Suprapubic skin (tissue), 4 donors: ENCODE measurements around the gene RASSF7. TPM values are rescaled to one million over a fixed set of nuclear protein-coding genes. Genes with fewer than 3 reads are reported as not detected.

Experiments
- DNase-seq, 2 donors: peaks; one replicate each; pipeline ENCODE4 v3.0.0-alpha.2; 2019; ENCODE audit warnings: low spot score in 2 of 2
- H3K27ac ChIP-seq: fragments of 200-600 bp; sonication (generic); one replicate; pipeline ENCODE4 v1.5.1; 2019
- H3K27me3 ChIP-seq: fragments of 200-600 bp; sonication (generic); one replicate; pipeline ENCODE4 v1.5.1; 2019
- H3K36me3 ChIP-seq: fragments of 200-600 bp; sonication (generic); one replicate; pipeline ENCODE4 v1.5.1; 2019
- H3K4me1 ChIP-seq: fragments of 200-600 bp; sonication (generic); one replicate; pipeline ENCODE4 v1.5.1; 2019
- H3K4me3 ChIP-seq: fragments of 200-600 bp; sonication (generic); one replicate; pipeline ENCODE4 v1.5.1; 2019; ENCODE audit warnings: mild to moderate bottlenecking
- H3K9me3 ChIP-seq: fragments of 200-600 bp; sonication (generic); one replicate; pipeline ENCODE4 v1.5.1; 2019
- EP300 ChIP-seq: sonication (generic); formaldehyde crosslinking; IDR thresholded peaks from one replicate; pipeline ENCODE4 v1.6.1; 2017; ENCODE audit warnings: antibody characterized with exemption
- POLR2A ChIP-seq, 2 donors: fragments of 450-650 bp; IDR thresholded peaks; one replicate each; pipeline ENCODE4 v1.6.1; 2017; ENCODE audit warnings: antibody characterized with exemption in 2 of 2, mild to moderate bottlenecking in 2 of 2, moderate library complexity in 2 of 2
- POLR2AphosphoS5 ChIP-seq, 3 donors: sonication (generic); formaldehyde crosslinking; IDR thresholded peaks; one replicate each; pipeline ENCODE4 v1.6.1; 2017; ENCODE audit warnings: antibody characterized with exemption in 3 of 3
- WGBS: methylation state at CpG from one replicate; pipeline ENCODE4 v1.1.5; 2018; 5-methylcytosine and 5-hydroxymethylcytosine counted together
- total RNA-seq, 4 donors: library from RNA; depleted of rRNA; stranded (reverse); fragments of >200 nt; gene quantifications; one replicate each; pipeline ENCODE4 v1.1.0, GENCODE V29; 2016
- TF ChIP-seq, protein P1 (sequence below), 2 donors: fragments of 200-600 bp in 1 of 2; fragments of 450-650 bp in 1 of 2; sonication (generic) in 1 of 2; IDR thresholded peaks; one replicate each; pipeline ENCODE4 v1.5.1; 2016 to 2019; ENCODE audit warnings: antibody characterized with exemption in 2 of 2, mild to moderate bottlenecking in 1 of 2, moderate library complexity in 1 of 2

Gene RASSF7
- total RNA-seq, 4 donors from 2014 or later: 82.6 to 113 (median 87.0) TPM

- H3K36me3 ChIP-seq: peaks cover 6% of the 10 kb centered on the region
- no peaks in the 10 kb centered on the region for H3K4me1 ChIP-seq
- no peaks in the 10 kb centered on the region for H3K9me3 ChIP-seq
- H3K4me3 ChIP-seq: no peak overlapping the region
- WGBS: 46% methylated on average over 13 of the region's 17 CpGs
- DNase-seq: no peak
- H3K27ac ChIP-seq: no peak overlapping the region
- no peaks in the 10 kb centered on the region for H3K27me3 ChIP-seq
- TF ChIP-seq, protein P1, sequence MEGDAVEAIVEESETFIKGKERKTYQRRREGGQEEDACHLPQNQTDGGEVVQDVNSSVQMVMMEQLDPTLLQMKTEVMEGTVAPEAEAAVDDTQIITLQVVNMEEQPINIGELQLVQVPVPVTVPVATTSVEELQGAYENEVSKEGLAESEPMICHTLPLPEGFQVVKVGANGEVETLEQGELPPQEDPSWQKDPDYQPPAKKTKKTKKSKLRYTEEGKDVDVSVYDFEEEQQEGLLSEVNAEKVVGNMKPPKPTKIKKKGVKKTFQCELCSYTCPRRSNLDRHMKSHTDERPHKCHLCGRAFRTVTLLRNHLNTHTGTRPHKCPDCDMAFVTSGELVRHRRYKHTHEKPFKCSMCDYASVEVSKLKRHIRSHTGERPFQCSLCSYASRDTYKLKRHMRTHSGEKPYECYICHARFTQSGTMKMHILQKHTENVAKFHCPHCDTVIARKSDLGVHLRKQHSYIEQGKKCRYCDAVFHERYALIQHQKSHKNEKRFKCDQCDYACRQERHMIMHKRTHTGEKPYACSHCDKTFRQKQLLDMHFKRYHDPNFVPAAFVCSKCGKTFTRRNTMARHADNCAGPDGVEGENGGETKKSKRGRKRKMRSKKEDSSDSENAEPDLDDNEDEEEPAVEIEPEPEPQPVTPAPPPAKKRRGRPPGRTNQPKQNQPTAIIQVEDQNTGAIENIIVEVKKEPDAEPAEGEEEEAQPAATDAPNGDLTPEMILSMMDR (IDR thresholded peaks at IDR 0.05): no peak
- no peak for TF ChIP-seq EP300
- TF ChIP-seq POLR2A (IDR thresholded peaks at IDR 0.05): no peak
- no peak for TF ChIP-seq POLR2AphosphoS5 (IDR thresholded peaks at IDR 0.05)
Observed at GRCh38 chr11:526192-526591, 34.6 kb upstream of the RASSF7 start.

DNA sequence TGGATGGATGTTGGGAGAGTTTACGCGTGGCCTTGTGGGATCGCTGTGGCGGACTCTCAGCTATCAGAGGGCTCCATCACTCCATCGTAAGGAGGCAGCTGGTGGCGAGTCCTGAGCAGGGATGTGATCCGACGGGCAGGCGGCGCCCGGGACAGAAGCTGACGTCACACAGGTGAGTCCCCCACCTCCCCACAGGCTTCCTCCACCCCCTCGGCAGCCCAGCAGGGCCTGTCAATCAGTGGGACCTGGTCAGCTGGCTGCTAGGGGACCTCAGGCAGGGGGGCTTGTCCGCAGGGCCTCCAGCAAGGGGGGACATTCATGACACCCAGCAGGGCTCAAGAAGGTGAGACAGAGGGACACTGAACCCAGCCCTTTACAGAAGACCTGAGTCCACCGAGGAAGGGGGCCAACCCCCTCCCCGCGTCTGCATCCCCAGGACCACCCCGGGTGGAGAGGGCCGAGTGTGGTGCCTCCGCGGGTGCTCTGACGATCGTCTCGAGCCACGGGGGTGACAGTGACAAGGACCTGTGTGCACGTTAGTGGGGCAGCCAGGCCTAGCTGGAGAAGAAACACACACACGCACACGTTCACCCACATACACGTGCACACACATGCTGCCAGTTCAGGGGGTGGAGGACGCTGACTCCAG, 32.5 kb upstream of the RASSF7 start:
- no peak for DNase-seq
- TF ChIP-seq, protein P1 (IDR thresholded peaks at IDR 0.05): no peak
- TF ChIP-seq EP300 (no peak), POLR2AphosphoS5 (IDR thresholded peaks at IDR 0.05) (no peak), POLR2A (IDR thresholded peaks at IDR 0.05) (no peak)

GRCh38 chr11:528815-529727, 31.7 kb upstream of the RASSF7 start:
- Histone ChIP-seq H3K4me1 (peaks cover 20% of the 10 kb centered on the region), H3K4me3 (no peak overlapping the region), H3K27me3 (no peaks in the 10 kb centered on the region), H3K36me3 (peaks cover 31% of the 10 kb centered on the region), H3K27ac (no peak overlapping the region), H3K9me3 (no peaks in the 10 kb centered on the region)
- DNase-seq: no peak
- 92% methylated on average over 2 of the region's 29 CpGs for WGBS
- TF ChIP-seq EP300: no peak
- no peak for TF ChIP-seq POLR2AphosphoS5 (IDR thresholded peaks at IDR 0.05)
- TF ChIP-seq POLR2A (IDR thresholded peaks at IDR 0.05): no peak
- TF ChIP-seq, protein P1 (IDR thresholded peaks at IDR 0.05): no peak

More for the DNA sequence above, 32.5 kb upstream of the RASSF7 start:
- Histone ChIP-seq H3K4me3 (no peak overlapping the region), H3K36me3 (peaks cover 27% of the 10 kb centered on the region), H3K4me1 (peaks cover 12% of the 10 kb centered on the region), H3K9me3 (no peaks in the 10 kb centered on the region), H3K27me3 (no peaks in the 10 kb centered on the region), H3K27ac (no peak overlapping the region)
- WGBS: 89% methylated on average over 16 of the region's 30 CpGs

DNA sequence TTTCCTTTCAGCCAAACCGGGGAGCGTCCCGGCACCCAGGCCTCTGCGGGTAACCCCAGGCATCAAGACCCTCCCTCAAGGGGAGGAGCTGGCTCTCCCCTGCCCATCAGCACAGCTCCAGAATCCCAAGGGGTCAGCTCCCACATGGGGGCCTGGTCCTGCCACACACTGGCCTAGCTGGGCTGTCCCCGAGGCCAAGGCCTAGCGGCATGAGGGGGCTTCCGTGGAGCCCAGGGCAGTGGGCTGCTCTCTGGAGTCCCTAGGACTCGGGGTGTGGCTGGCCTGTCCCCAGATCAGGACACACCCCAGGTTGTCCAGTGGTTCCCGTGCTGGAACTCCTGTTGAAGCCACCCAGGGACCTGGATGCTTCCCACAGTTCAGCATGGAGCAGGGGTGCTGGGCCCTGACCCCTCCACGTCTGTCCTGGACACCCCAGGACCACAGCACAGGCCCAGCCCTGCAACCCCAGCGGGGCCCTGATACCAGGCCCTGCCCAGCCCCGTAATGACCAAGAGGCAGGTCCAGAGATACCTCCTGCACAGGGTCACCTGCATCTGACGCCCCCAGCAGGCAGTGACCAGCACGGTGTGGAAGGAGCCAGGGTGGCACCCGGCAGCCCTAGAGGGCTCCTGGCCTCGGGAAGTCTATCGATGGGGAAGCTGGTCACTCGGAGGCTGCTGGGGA, 30.9 kb upstream of the RASSF7 start:
- WGBS: 73% methylated on average over 8 of the region's 18 CpGs
- H3K4me1 ChIP-seq: peaks cover 28% of the 10 kb centered on the region
- H3K4me3 ChIP-seq: no peak overlapping the region
- H3K9me3 ChIP-seq: no peaks in the 10 kb centered on the region
- peaks cover 31% of the 10 kb centered on the region for H3K36me3 ChIP-seq
- TF ChIP-seq EP300 (no peak), POLR2A (IDR thresholded peaks at IDR 0.05) (no peak), POLR2AphosphoS5 (IDR thresholded peaks at IDR 0.05) (no peak)
- TF ChIP-seq, protein P1 (IDR thresholded peaks at IDR 0.05): no peak
- peak in 1 of 2 donors; percentile 75 for DNase-seq
- H3K27me3 ChIP-seq: no peaks in the 10 kb centered on the region
- no peak overlapping the region for H3K27ac ChIP-seq
